T-helper 17 cell (primary cell): ENCODE data around the gene COL13A1. TPM values are rescaled to one million over a fixed set of nuclear protein-coding genes. Genes with fewer than 3 reads are reported as not detected.
A peak's percentile ranks its signal among the peaks of the same experiment; 100 is the strongest.

Experiments used
- ATAC-seq: fragments of 150-1000 bp; cut with Tn5 transposase; 2 replicates; pipeline ENCODE4 v1.10.0; 2021; ENCODE audit warnings: mild to moderate bottlenecking, moderate library complexity
- DNase-seq, 3 donors: peaks; one replicate each; pipeline versions ENCODE4 v3.0.0 to v3.0.0-alpha.2; 2020 to 2021
- H3K9me3 ChIP-seq: one replicate; pipeline ENCODE4 v1.7.0; 2013; ENCODE audit warnings: low read length, mild to moderate bottlenecking; ENCODE audit not compliant: control insufficient read depth, poor library complexity, severe bottlenecking
- H3K27ac Mint-ChIP-seq: one replicate; pipeline ENCODE4 v1.8.0; 2022; ENCODE audit warnings: mild to moderate bottlenecking, moderate library complexity, mixed read lengths
- H3K27me3 Mint-ChIP-seq: one replicate; pipeline ENCODE4 v1.8.0; 2022; ENCODE audit warnings: mixed read lengths
- H3K36me3 Mint-ChIP-seq: one replicate; pipeline ENCODE4 v1.8.0; 2022; ENCODE audit warnings: low read depth, mixed read lengths
- H3K4me1 Mint-ChIP-seq: one replicate; pipeline ENCODE4 v1.8.0; 2022; ENCODE audit warnings: mild to moderate bottlenecking, mixed read lengths
- H3K4me3 Mint-ChIP-seq: one replicate; pipeline ENCODE4 v1.8.0; 2022; ENCODE audit warnings: mild to moderate bottlenecking, moderate library complexity, mixed read lengths
- total RNA-seq, 4 donors: library from RNA in 2 of 4; stranded (reverse) in 2 of 4; gene quantifications; one replicate each; pipeline ENCODE4 v1.2.3 and lab custom pipeline; 2022 to 2026

Gene COL13A1
- not detected for total RNA-seq
- 0 to 0.12 reads per million in 2 donors for total RNA-seq (lab: John Stamatoyannopoulos, UW)

- no peak within 1 kb of the TSS for H3K27ac Mint-ChIP-seq
- peaks cover 3% of the 10 kb centered on the region for H3K36me3 Mint-ChIP-seq
- peak within 1 kb of the TSS; percentile 89 for H3K4me3 Mint-ChIP-seq
- no peak for DNase-seq
- ATAC-seq, result no peak
- no peaks in the 10 kb centered on the region for H3K9me3 ChIP-seq
- peaks cover 71% of the 10 kb centered on the region for H3K27me3 Mint-ChIP-seq
- peaks cover 14% of the 10 kb centered on the region for H3K4me1 Mint-ChIP-seq
These were observed at the start of gene COL13A1 for GRCh38 chr10:69801434-69802315. Gene COL13A1, plus strand, starts transcription at chr10:69801906. Its CDS starts 518 bp downstream, at chr10:69802424.

- no peak for ATAC-seq
- H3K4me3 Mint-ChIP-seq, result no peak overlapping the region
- no peaks in the 10 kb centered on the region for H3K9me3 ChIP-seq
- no peaks in the 10 kb centered on the region for H3K36me3 Mint-ChIP-seq
- peaks cover 3% of the 10 kb centered on the region for H3K4me1 Mint-ChIP-seq
- H3K27ac Mint-ChIP-seq, result no peak overlapping the region
- no peak for DNase-seq
- H3K27me3 Mint-ChIP-seq, result peaks cover 40% of the 10 kb centered on the region
These were observed 49.2 kb upstream of the COL13A1 start for GRCh38 chr10:69752479-69752878.

- Mint-ChIP-seq H3K27me3 (peaks cover 24% of the 10 kb centered on the region), H3K27ac (no peak overlapping the region), H3K4me3 (no peak overlapping the region), H3K36me3 (no peaks in the 10 kb centered on the region), H3K4me1 (peaks cover 3% of the 10 kb centered on the region)
- H3K9me3 ChIP-seq, result no peaks in the 10 kb centered on the region
- ATAC-seq (no peak), DNase-seq (no peak)
These were observed 45.4 kb upstream of the COL13A1 start for GRCh38 chr10:69756279-69756678.

- no peak overlapping the region for H3K27ac Mint-ChIP-seq
- H3K36me3 Mint-ChIP-seq, result no peaks in the 10 kb centered on the region
- DNase-seq (no peak), ATAC-seq (no peak)
- peaks cover 21% of the 10 kb centered on the region for H3K27me3 Mint-ChIP-seq
- no peak overlapping the region for H3K4me3 Mint-ChIP-seq
- no peaks in the 10 kb centered on the region for H3K9me3 ChIP-seq
- H3K4me1 Mint-ChIP-seq, result peaks cover 3% of the 10 kb centered on the region
These were observed 44.5 kb upstream of the COL13A1 start for GRCh38 chr10:69757206-69757552.

- H3K4me1 Mint-ChIP-seq, result peaks cover 3% of the 10 kb centered on the region
- no peaks in the 10 kb centered on the region for H3K9me3 ChIP-seq
- no peak overlapping the region for H3K4me3 Mint-ChIP-seq
- DNase-seq, result no peak
- ATAC-seq, result no peak
- peaks cover 24% of the 10 kb centered on the region for H3K27me3 Mint-ChIP-seq
- no peaks in the 10 kb centered on the region for H3K36me3 Mint-ChIP-seq
- H3K27ac Mint-ChIP-seq, result peak overlapping the region; percentile 32
These were observed 44.0 kb upstream of the COL13A1 start for GRCh38 chr10:69757553-69758309.

- Mint-ChIP-seq H3K36me3 (no peaks in the 10 kb centered on the region), H3K27ac (peak overlapping the region; percentile 32), H3K4me3 (no peak overlapping the region), H3K27me3 (peaks cover 24% of the 10 kb centered on the region), H3K4me1 (peaks cover 3% of the 10 kb centered on the region)
- DNase-seq, result no peak
- no peak for ATAC-seq
- no peaks in the 10 kb centered on the region for H3K9me3 ChIP-seq
These were observed 43.4 kb upstream of the COL13A1 start for GRCh38 chr10:69758310-69758728.

GRCh38 chr10:69759641-69760040 is 42.1 kb upstream of the COL13A1 start:
- peaks cover 33% of the 10 kb centered on the region for H3K27me3 Mint-ChIP-seq
- no peak overlapping the region for H3K27ac Mint-ChIP-seq
- ATAC-seq (no peak), DNase-seq (no peak)
- no peaks in the 10 kb centered on the region for H3K36me3 Mint-ChIP-seq
- H3K9me3 ChIP-seq, result no peaks in the 10 kb centered on the region
- no peak overlapping the region for H3K4me3 Mint-ChIP-seq
- peaks cover 3% of the 10 kb centered on the region for H3K4me1 Mint-ChIP-seq

GRCh38 chr10:69760072-69760471 is 41.6 kb upstream of the COL13A1 start:
- no peaks in the 10 kb centered on the region for H3K9me3 ChIP-seq
- Mint-ChIP-seq H3K27me3 (peaks cover 38% of the 10 kb centered on the region), H3K4me3 (no peak overlapping the region), H3K4me1 (peaks cover 3% of the 10 kb centered on the region), H3K27ac (no peak overlapping the region), H3K36me3 (no peaks in the 10 kb centered on the region)
- no peak for ATAC-seq
- no peak for DNase-seq

- Mint-ChIP-seq H3K4me1 (peaks cover 3% of the 10 kb centered on the region), H3K27me3 (peaks cover 40% of the 10 kb centered on the region), H3K4me3 (no peak overlapping the region), H3K27ac (no peak overlapping the region), H3K36me3 (no peaks in the 10 kb centered on the region)
- ATAC-seq (no peak), DNase-seq (no peak)
- no peaks in the 10 kb centered on the region for H3K9me3 ChIP-seq
These were observed 40.4 kb upstream of the COL13A1 start for GRCh38 chr10:69761320-69761719.

- Mint-ChIP-seq H3K36me3 (peaks cover 2% of the 10 kb centered on the region), H3K27ac (no peak overlapping the region), H3K4me1 (no peaks in the 10 kb centered on the region), H3K4me3 (no peak overlapping the region), H3K27me3 (peaks cover 55% of the 10 kb centered on the region)
- no peak for DNase-seq
- H3K9me3 ChIP-seq, result no peaks in the 10 kb centered on the region
- ATAC-seq, result no peak
These were observed 35.4 kb upstream of the COL13A1 start for GRCh38 chr10:69766161-69766910.

- no peaks in the 10 kb centered on the region for H3K4me1 Mint-ChIP-seq
- ATAC-seq, result no peak
- peaks cover 2% of the 10 kb centered on the region for H3K36me3 Mint-ChIP-seq
- DNase-seq, result no peak
- H3K27ac Mint-ChIP-seq, result no peak overlapping the region
- peaks cover 47% of the 10 kb centered on the region for H3K27me3 Mint-ChIP-seq
- no peak overlapping the region for H3K4me3 Mint-ChIP-seq
- H3K9me3 ChIP-seq, result no peaks in the 10 kb centered on the region
These were observed 33.9 kb upstream of the COL13A1 start for GRCh38 chr10:69767793-69768192.

- ATAC-seq (no peak), DNase-seq (no peak)
- Mint-ChIP-seq H3K27ac (no peak overlapping the region), H3K4me3 (no peak overlapping the region), H3K27me3 (peaks cover 46% of the 10 kb centered on the region), H3K36me3 (peaks cover 2% of the 10 kb centered on the region), H3K4me1 (no peaks in the 10 kb centered on the region)
- no peaks in the 10 kb centered on the region for H3K9me3 ChIP-seq
These were observed 33.3 kb upstream of the COL13A1 start for GRCh38 chr10:69768386-69768785.

GRCh38 chr10:69769395-69769992 is 32.2 kb upstream of the COL13A1 start:
- H3K9me3 ChIP-seq, result no peaks in the 10 kb centered on the region
- no peak for DNase-seq
- no peaks in the 10 kb centered on the region for H3K4me1 Mint-ChIP-seq
- peaks cover 45% of the 10 kb centered on the region for H3K27me3 Mint-ChIP-seq
- H3K4me3 Mint-ChIP-seq, result no peak overlapping the region
- no peak overlapping the region for H3K27ac Mint-ChIP-seq
- no peak for ATAC-seq
- H3K36me3 Mint-ChIP-seq, result peaks cover 4% of the 10 kb centered on the region
